Measurements from ENCODE around the gene FBXO36. TPM values are rescaled to one million over a fixed set of nuclear protein-coding genes. Genes with fewer than 3 reads are reported as not detected.

FBXO36 gene
- total and polyA plus RNA-seq, 2 of the 4 experiments (the other 2 are of a cell fraction): 1.3 to 2.2 TPM

DNA sequence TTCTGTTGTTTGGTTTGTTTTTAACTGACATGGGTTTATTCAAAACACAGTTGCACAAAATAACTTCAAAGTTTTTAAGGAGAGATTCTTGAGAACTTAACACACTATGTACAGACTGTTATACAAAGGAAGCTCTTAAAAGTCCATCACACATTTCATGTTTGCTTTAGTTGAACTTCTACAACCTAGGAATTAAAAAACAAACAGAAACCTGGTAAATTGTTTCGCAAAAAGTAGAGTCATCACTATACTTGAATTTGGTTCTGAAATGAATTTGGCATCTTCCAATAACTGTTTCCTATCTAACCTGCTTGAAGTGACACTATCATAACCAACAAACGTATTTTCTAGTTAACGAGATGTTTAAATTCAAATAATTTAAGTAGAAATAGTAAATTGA lies 22.3 kb upstream of the FBXO36 start:
- no peak overlapping the region for H3K14ac ChIP-seq (replicated peaks; ENCODE audit: low read depth, low read length)
- ATAC-seq (ENCODE audit: low read depth): no peak

More for the DNA sequence above, 22.3 kb upstream of the FBXO36 start:
- no CpG with 5 or more reads among the region's 3 CpGs for WGBS, 2 experiments (ENCODE audit: extremely low coverage in 2 of 2, insufficient read length in 1 of 2)
- H2BK5ac ChIP-seq (ENCODE audit: low read depth, low read length, poor library complexity, severe bottlenecking): no peak overlapping the region
- no peaks in the 10 kb centered on the region for H3K27me3 ChIP-seq (ENCODE audit: control insufficient read depth, insufficient read depth, low read length)
- dilution Hi-C loops (cut with HindIII; ENCODE audit: low sequenced_read_pairs, unreplicated experiment) (no loop called here), intact Hi-C loops (cut with micrococcal nuclease) (no loop called here), in situ Hi-C loops (cut with MboI; ENCODE audit: low sequenced_read_pairs) (no loop called here)
- H3K9ac ChIP-seq (ENCODE audit: low read depth, low read length): no peak overlapping the region
- no peaks in the 10 kb centered on the region for H3K9me3 ChIP-seq (ENCODE audit: control insufficient read depth, insufficient read depth, low read length)
- DNase-seq: no peak
- no peak overlapping the region for H4K5ac ChIP-seq (ENCODE audit: low read depth, low read length)
- H3K56ac ChIP-seq (ENCODE audit: extremely low read depth, insufficient read depth, low read length): no peak overlapping the region
- H2BK20ac ChIP-seq (ENCODE audit: low read depth, low read length): no peak overlapping the region
- no peak overlapping the region for H2BK15ac ChIP-seq (ENCODE audit: low read depth, low read length)
- no TSS peak for BruUV-seq (replicated peaks)
- peaks cover 5% of the 10 kb centered on the region; the same call in 1 of the 2 replicates for H3K9me1 ChIP-seq (ENCODE audit: insufficient read depth, low read length)
- H3K4me1 ChIP-seq (ENCODE audit: control insufficient read depth, insufficient read depth, low read length): no peaks in the 10 kb centered on the region; the same call in 1 of the 2 replicates
- H3K18ac ChIP-seq (ENCODE audit: low read depth, low read length): no peak overlapping the region
- no peak overlapping the region for H2BK120ac ChIP-seq (ENCODE audit: low read depth, low read length)
- TF ChIP-seq CEBPB (IDR thresholded peaks at IDR 0.05; ENCODE audit: low read depth, low read length) (no peak), MXI1 (IDR thresholded peaks at IDR 0.05; ENCODE audit: borderline replicate concordance, low read depth, low read length) (no peak), POLR2A (IDR thresholded peaks at IDR 0.05; ENCODE audit: low read depth, low read length) (no peak), CHD1 (IDR thresholded peaks at IDR 0.05; ENCODE audit: low read depth, low read length) (no peak), SMC3 (IDR thresholded peaks at IDR 0.05; ENCODE audit: low read depth, low read length) (no peak), FOS (IDR thresholded peaks at IDR 0.05; ENCODE audit: low read depth, low read length) (no peak), NFE2L2 (IDR thresholded peaks at IDR 0.05; ENCODE audit: low read depth, low read length) (no peak), MAFK (IDR thresholded peaks at IDR 0.05; ENCODE audit: low read depth, low read length) (no peak), MAZ (IDR thresholded peaks at IDR 0.05; ENCODE audit: borderline replicate concordance, low read depth, low read length) (no peak), RAD21 (IDR thresholded peaks at IDR 0.05; ENCODE audit: low read length) (no peak), BHLHE40 (IDR thresholded peaks at IDR 0.05; ENCODE audit: low read depth, low read length) (no peak), RFX5 (IDR thresholded peaks at IDR 0.05; ENCODE audit: low read depth, low read length) (no peak)
- TF ChIP-seq, protein P1, sequence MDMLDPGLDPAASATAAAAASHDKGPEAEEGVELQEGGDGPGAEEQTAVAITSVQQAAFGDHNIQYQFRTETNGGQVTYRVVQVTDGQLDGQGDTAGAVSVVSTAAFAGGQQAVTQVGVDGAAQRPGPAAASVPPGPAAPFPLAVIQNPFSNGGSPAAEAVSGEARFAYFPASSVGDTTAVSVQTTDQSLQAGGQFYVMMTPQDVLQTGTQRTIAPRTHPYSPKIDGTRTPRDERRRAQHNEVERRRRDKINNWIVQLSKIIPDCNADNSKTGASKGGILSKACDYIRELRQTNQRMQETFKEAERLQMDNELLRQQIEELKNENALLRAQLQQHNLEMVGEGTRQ (IDR thresholded peaks at IDR 0.05; ENCODE audit: low read depth, low read length): no peak
- TF ChIP-seq, protein P2, sequence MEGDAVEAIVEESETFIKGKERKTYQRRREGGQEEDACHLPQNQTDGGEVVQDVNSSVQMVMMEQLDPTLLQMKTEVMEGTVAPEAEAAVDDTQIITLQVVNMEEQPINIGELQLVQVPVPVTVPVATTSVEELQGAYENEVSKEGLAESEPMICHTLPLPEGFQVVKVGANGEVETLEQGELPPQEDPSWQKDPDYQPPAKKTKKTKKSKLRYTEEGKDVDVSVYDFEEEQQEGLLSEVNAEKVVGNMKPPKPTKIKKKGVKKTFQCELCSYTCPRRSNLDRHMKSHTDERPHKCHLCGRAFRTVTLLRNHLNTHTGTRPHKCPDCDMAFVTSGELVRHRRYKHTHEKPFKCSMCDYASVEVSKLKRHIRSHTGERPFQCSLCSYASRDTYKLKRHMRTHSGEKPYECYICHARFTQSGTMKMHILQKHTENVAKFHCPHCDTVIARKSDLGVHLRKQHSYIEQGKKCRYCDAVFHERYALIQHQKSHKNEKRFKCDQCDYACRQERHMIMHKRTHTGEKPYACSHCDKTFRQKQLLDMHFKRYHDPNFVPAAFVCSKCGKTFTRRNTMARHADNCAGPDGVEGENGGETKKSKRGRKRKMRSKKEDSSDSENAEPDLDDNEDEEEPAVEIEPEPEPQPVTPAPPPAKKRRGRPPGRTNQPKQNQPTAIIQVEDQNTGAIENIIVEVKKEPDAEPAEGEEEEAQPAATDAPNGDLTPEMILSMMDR (conservative IDR thresholded peaks at IDR 0.05; ENCODE audit: low read depth, low read length): no peak
- TF ChIP-seq, protein P3, sequence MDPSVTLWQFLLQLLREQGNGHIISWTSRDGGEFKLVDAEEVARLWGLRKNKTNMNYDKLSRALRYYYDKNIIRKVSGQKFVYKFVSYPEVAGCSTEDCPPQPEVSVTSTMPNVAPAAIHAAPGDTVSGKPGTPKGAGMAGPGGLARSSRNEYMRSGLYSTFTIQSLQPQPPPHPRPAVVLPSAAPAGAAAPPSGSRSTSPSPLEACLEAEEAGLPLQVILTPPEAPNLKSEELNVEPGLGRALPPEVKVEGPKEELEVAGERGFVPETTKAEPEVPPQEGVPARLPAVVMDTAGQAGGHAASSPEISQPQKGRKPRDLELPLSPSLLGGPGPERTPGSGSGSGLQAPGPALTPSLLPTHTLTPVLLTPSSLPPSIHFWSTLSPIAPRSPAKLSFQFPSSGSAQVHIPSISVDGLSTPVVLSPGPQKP (IDR thresholded peaks at IDR 0.05; ENCODE audit: borderline replicate concordance, low read depth, low read length): no peak
- no peak overlapping the region for H4K91ac ChIP-seq (ENCODE audit: insufficient read depth, low read depth, low read length)
- peaks cover 78% of the 10 kb centered on the region for H4K20me1 ChIP-seq (ENCODE audit: insufficient read depth, low read length)
- no peak overlapping the region for H3K23ac ChIP-seq (ENCODE audit: low read depth, low read length)
- no peak overlapping the region for H2AK5ac ChIP-seq (ENCODE audit: low read depth, low read length)
- H3K27ac ChIP-seq (ENCODE audit: insufficient read depth, low read length): no peak overlapping the region
- no peak overlapping the region for H2AFZ ChIP-seq (replicated peaks; ENCODE audit: low read length, poor library complexity)
- H3K79me1 ChIP-seq (ENCODE audit: low read depth in 1 of 2, low read length in 2 of 2): peaks cover 4 to 64% of the 10 kb centered on the region in 2 experiments
- no peak overlapping the region for H3K4me2 ChIP-seq (ENCODE audit: low read depth, low read length)
- no peak overlapping the region for H3K4me3 ChIP-seq (ENCODE audit: insufficient read depth, low read depth, low read length)
- ChIA-PET POLR2A (ENCODE audit: unreplicated experiment) (no interaction called here), CTCF (interaction anchor here (0.6 kb wide), 1 partner anchor 158 kb away, joined by 3 read pairs; no protein-coding TSS in a partner anchor)
- H3K4ac ChIP-seq (ENCODE audit: low read depth, low read length): no peak overlapping the region
- no peak overlapping the region for H4K8ac ChIP-seq (ENCODE audit: low read depth in 2 of 2, low read length in 2 of 2)
- no peak overlapping the region for H2AK9ac ChIP-seq (replicated peaks; ENCODE audit: low read depth, low read length, poor library complexity)
- peaks cover 22% of the 10 kb centered on the region for H3K36me3 ChIP-seq (ENCODE audit: control insufficient read depth, insufficient read depth, low read length)

Measured in IMR-90 (cell line).